ENCODE data around the gene SMARCB1.

DNA sequence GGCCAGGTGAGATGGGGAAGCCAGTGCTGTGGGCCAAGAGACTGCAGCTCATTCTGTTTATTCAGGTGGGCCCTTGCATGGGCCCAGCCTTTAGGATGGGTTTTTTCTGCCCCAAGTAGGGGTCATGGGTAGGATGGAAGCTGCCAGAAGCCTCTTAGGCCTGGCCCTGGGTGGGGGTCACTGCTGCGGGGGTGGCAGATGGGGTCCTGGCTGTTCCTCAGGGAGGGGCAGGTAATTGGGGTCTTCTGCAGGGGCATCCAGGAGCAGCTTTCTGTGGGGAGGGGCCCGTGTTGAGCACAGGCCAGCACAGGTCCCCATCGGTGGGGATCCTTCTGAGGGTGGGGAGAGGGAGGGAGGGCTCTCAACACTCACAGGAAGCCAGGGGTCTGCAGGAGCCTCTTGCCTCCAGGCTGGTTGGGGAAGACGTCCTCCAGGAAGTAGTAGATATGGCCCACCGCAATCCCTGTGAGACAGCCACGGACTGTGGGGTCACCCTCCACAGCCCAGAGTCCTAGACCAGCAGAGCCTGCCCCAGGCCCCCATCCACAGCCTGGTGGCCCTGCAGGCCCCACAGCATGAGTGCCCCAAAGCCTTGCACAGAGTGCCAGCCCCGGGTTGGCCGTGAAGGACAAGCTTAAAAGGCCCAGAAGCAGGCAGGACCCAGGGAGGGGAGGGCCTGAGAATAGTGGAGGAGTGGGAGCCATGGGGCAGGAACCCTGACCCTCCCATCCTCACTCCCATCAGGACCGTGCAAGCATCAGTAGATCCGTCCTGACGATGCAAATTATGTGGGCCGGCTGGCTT, 50.1 kb downstream of the SMARCB1 start:
- TF ChIP-seq POLR2AphosphoS5 (IDR thresholded peaks at IDR 0.05; ENCODE audit: low read depth, low read length) (no peak), SIN3A (IDR thresholded peaks at IDR 0.05; ENCODE audit: borderline replicate concordance, insufficient read depth, low read length) (no peak)
- TF ChIP-seq, protein P1, sequence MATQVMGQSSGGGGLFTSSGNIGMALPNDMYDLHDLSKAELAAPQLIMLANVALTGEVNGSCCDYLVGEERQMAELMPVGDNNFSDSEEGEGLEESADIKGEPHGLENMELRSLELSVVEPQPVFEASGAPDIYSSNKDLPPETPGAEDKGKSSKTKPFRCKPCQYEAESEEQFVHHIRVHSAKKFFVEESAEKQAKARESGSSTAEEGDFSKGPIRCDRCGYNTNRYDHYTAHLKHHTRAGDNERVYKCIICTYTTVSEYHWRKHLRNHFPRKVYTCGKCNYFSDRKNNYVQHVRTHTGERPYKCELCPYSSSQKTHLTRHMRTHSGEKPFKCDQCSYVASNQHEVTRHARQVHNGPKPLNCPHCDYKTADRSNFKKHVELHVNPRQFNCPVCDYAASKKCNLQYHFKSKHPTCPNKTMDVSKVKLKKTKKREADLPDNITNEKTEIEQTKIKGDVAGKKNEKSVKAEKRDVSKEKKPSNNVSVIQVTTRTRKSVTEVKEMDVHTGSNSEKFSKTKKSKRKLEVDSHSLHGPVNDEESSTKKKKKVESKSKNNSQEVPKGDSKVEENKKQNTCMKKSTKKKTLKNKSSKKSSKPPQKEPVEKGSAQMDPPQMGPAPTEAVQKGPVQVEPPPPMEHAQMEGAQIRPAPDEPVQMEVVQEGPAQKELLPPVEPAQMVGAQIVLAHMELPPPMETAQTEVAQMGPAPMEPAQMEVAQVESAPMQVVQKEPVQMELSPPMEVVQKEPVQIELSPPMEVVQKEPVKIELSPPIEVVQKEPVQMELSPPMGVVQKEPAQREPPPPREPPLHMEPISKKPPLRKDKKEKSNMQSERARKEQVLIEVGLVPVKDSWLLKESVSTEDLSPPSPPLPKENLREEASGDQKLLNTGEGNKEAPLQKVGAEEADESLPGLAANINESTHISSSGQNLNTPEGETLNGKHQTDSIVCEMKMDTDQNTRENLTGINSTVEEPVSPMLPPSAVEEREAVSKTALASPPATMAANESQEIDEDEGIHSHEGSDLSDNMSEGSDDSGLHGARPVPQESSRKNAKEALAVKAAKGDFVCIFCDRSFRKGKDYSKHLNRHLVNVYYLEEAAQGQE (IDR thresholded peaks at IDR 0.05; ENCODE audit: insufficient read depth in 1 of 2, low read depth in 2 of 2, low read length in 2 of 2) = no peak

Measured in PFSK-1 (cell line).